GM21717 (cell line): Measurements from ENCODE around the gene FEN1.

Experiments used
- ATAC-seq: cut with Tn5 transposase; IDR thresholded peaks from one replicate; pipeline ENCODE4 v1.9.1; 2021; ENCODE audit warnings: mild to moderate bottlenecking, moderate library complexity; ENCODE audit not compliant: unreplicated experiment

The FEN1 gene

DNA sequence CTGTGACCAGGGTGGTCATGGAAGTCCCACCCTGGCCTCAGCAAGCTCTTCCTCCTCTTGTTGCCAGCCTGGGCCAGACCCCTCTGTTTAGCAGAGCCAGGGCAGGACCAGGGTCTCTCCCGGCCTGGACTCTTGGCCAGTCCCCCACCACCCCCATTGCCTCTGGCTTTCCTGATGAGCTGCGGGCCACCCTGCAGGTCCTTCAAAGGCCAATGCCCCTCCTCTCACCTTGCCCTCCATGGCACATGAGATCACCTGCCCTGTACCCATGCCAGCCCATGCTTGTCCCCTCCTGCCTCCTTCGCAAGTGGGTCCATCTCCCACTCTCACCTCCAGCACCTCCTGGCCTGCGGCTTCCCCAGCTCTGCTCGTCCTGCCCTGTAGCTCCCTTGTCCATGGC, 45.8 kb downstream of the FEN1 start:
- ATAC-seq, result no peak

DNA sequence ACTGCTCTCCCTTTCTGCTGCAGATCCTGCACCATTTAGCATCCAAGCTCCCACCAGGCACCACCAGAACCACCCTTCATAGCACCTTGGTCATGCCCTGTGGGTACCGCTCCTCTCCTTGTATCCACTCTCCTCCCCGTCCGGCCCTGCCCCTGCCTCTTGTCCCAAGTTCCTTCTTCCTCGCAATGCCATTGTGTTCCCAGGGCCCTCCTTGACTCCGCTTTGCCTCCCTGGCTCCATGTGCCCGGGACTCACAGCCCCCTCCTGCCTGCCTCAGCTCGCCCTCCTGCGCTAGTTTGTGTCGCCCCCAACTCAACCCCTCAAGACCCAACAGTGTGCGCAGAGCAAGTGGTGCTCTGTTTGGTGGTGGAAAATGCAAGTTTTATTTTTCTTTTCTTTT, 46.2 kb downstream of the FEN1 start:
- no peak for ATAC-seq

DNA sequence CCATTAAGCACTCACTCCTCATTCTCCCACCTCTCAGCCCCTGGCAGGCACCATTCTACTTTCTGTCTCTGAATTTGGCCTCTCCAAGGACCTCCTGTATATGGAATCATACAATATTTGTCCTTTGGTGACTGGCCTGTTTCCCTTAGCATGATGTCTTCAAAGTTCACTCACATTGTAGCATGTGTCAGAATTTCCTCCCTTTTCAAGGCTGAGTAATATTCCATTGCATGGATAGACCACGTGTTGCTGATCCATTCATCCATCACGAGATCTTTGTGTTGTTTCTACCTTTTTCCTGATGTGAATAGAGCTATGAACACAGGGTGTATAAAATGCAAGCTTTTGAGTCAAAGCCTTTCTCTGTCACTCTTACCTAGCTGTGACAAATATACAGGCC, 47.0 kb downstream of the FEN1 start:
- ATAC-seq, result no peak

DNA sequence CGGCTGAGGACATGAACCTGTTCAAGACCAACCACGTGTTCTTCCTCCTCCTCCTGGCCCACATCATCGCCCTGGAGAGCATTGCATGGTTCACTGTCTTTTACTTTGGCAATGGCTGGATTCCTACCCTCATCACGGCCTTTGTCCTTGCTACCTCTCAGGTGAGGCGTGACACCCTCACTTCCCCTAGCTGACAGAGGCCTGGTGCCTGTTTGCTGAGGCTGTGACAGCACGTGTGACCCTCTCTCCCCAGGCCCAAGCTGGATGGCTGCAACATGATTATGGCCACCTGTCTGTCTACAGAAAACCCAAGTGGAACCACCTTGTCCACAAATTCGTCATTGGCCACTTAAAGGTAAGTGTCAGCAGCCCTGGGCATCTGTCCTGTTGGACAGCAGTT, 47.7 kb downstream of the FEN1 start:
- ATAC-seq, result no peak

DNA sequence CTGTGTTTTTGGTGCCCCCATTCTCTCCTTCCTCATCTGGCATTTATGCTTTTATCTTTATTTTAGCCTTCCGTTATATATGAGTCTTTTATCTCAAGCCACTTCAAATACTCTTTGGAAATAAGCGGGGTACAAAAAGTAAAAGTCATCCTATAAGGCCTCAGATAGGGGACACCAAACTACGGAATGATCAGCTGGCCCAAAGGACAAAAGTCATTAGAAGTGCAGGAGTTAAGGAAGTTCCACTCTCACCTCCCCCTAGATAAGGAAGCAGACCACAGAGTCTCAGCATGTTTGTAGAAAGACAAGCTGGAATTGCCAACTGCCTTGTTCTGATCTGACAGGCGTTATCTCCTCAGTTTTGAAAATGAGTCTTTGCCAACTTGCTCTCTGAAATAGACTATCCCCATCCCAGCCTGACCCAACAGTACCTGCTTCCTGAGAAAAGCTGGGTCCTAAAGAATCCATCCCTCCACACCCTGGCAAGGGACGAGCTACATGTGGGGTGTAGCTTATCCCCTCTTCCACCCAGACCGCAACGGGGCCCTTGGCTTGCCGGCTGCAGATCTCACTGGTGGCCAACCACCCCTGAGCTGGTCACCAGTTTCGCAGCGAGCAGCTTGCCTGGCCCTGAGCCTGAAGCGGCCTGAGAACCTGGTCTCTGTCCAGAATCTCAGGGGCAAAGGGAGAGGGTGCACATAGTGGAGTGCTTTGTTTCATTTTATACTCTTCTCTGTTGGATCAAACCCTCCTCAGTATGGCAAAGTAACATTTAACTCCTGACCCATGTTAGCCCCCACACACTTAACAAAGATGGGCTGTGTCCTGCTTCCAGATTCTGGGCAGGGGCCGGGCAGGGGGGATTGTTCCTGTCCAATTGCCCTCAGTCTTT, 49.2 kb downstream of the FEN1 start:
- ATAC-seq, result no peak

DNA sequence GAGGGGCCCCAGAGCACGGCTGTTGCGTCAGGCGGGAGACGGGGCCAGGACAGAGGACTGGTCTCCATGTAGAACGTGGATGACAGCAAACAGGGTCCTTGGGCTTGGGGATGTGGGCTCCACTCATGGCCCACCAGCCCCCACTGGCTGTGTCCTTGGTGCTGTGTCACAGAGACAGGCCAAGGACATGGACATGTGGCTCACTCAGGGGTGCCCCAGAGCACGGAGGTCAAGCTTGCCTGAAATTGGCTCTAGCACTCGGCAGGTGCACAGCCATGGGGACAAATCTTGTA, 49.8 kb downstream of the FEN1 start:
- no peak for ATAC-seq

DNA sequence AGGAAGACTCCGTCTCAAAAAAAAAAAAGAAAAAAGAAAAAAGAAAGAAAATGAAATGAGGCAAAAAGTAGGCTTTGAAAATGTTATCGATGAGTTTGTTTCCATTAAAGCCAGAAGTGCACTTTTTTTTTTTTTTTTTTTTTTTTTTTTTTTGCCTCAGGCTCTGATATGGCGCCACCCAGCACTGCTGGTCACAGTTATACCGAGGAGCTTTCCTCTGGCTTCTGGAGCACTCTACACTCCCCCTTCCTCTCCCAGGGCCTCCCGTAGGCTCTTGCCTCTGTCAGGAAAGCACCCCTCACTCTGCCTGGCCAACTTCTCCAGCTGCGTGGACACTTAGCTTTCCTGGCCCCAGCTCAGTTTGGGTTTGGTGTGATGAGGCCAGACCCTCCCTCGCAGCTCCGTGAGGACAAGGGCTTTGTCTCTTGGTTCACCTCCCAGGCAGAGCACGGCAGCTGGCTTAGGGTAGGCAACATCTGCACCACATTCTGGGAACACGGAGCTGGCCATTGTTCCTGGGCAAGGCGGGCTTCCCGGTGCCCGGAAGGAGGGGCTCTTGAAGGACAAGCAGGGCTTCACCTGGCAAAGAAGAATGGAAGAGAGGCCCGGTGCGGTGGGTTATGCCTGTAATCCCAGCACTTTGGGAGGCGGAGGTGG, 52.3 kb downstream of the FEN1 start:
- no peak for ATAC-seq

DNA sequence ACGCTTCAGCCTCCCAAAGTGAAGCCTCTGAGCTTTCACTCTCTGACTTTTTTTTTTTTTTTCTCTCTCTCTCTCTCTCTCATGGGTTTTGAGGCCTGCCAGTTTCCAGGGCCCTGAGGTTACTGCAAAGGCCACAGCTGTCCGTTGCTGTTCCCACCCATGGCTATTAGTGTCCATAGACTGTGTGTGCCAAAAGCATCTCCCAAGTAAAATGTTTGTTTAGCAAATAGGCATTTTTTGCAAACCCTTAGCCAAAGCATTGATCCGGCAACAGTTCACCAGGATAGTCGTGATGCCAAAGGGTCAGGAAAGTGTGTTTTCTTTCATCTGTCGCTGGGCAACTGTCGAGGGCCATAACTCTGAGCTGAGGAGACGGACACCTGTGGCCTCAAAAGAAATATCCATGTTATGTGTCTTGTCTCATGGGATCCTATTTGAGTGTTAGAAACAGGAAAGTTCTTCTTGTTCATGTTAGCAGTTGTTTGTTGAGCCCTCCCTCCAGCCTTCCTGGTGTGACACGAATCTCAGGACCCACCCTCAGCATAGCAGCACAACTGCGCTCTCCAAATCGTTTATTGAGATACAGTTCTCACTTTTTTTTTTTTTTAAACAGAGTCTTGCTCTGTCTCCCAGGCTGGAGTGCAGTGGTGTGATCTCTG, 53.8 kb downstream of the FEN1 start:
- ATAC-seq, result no peak
